CD4-positive, alpha-beta T cell treated with Interleukin-6 at 100 ng/mL for 8 hours (primary cell): ENCODE measurements around the gene MRM2.
A peak's percentile ranks its signal among the peaks of the same experiment; 100 is the strongest.

Source experiments
- DNase-seq: peaks from one replicate; pipeline ENCODE4 v3.0.0-alpha.2; 2020; ENCODE audit warnings: mixed read lengths, low spot score

MRM2 gene

GRCh38 chr7:2247141-2247995 is 5.4 kb upstream of the MRM2 start:
- no peak for DNase-seq

GRCh38 chr7:2245883-2246675 is 4.1 kb upstream of the MRM2 start:
- no peak for DNase-seq

GRCh38 chr7:2244404-2244995 is 2.5 kb upstream of the MRM2 start:
- no peak for DNase-seq

GRCh38 chr7:2243458-2243857 is 1.5 kb upstream of the MRM2 start:
- no peak for DNase-seq

- DNase-seq = no peak
Observed at GRCh38 chr7:2242541-2243429, 780 bp upstream of the MRM2 start.

- no peak for DNase-seq
Observed at GRCh38 chr7:2239242-2239641, 2.8 kb downstream of the MRM2 start.

- no peak for DNase-seq
Observed at GRCh38 chr7:2237109-2237602, 4.8 kb downstream of the MRM2 start.

- DNase-seq = no peak
Observed at GRCh38 chr7:2233926-2234325, 8.1 kb downstream of the MRM2 start.

GRCh38 chr7:2232766-2233520 is 9.1 kb downstream of the MRM2 start, which contains the start of gene MAD1L1:
Gene MAD1L1 (minus strand): TSS chr7:2232945. CDS start chr7:2230133, 2,812 bp downstream.
- peak; percentile 82 for DNase-seq

- no peak for DNase-seq
Observed at GRCh38 chr7:2231992-2232765, 9.8 kb downstream of the MRM2 start.

GRCh38 chr7:2230882-2231281 is 11.1 kb downstream of the MRM2 start:
- DNase-seq = no peak

GRCh38 chr7:2230226-2230625 is 11.8 kb downstream of the MRM2 start:
- no peak for DNase-seq

GRCh38 chr7:2229467-2229866 is 12.5 kb downstream of the MRM2 start:
- no peak for DNase-seq

- no peak for DNase-seq
Observed at GRCh38 chr7:2228921-2229320, 13.1 kb downstream of the MRM2 start.

GRCh38 chr7:2227699-2228098 is 14.3 kb downstream of the MRM2 start:
- DNase-seq = no peak

- no peak for DNase-seq
Observed at GRCh38 chr7:2225830-2226229, 16.2 kb downstream of the MRM2 start.

GRCh38 chr7:2225336-2225735 is 16.7 kb downstream of the MRM2 start:
- no peak for DNase-seq

GRCh38 chr7:2224934-2225333 is 17.1 kb downstream of the MRM2 start:
- no peak for DNase-seq

GRCh38 chr7:2224491-2224928 is 17.5 kb downstream of the MRM2 start:
- no peak for DNase-seq

GRCh38 chr7:2223321-2223720 is 18.7 kb downstream of the MRM2 start:
- no peak for DNase-seq
